Calu3 (cell line): ENCODE data around the gene PIK3AP1. TPM values are rescaled to one million over a fixed set of nuclear protein-coding genes. Genes with fewer than 3 reads are reported as not detected.
"Not testable (repeated sequence)": the region's sequence is repeated elsewhere in the genome, so short reads cannot be mapped to it uniquely, and the experiment has no call there.

Experiments used
- BruUV-seq: library from RNA; stranded (reverse); fragments of 400-500 nt; replicated peaks from 2 replicates; lab custom pipeline; 2021; lab: Mats Ljungman, UMichigan
- CTCF ChIA-PET: fragments of 300-600 bp; sonication (Branson Sonifier 250); formaldehyde crosslinking; loops from one replicate; lab custom pipeline; 2022; ENCODE audit warnings: antibody characterized with exemption; lab: Charles Lee
- DNase-seq: peaks from one replicate; pipeline ENCODE4 v3.0.0; 2022
- H3K27ac Mint-ChIP-seq: one replicate; pipeline ENCODE4 v1.8.0; 2022; ENCODE audit warnings: mixed read lengths; ENCODE audit not compliant: unreplicated experiment
- H3K27me3 Mint-ChIP-seq: one replicate; pipeline ENCODE4 v1.8.0; 2022; ENCODE audit warnings: mixed read lengths; ENCODE audit not compliant: unreplicated experiment
- H3K36me3 Mint-ChIP-seq: one replicate; pipeline ENCODE4 v1.8.0; 2022; ENCODE audit warnings: mild to moderate bottlenecking, moderate library complexity, mixed read lengths; ENCODE audit not compliant: insufficient read depth, unreplicated experiment
- H3K4me1 Mint-ChIP-seq: one replicate; pipeline ENCODE4 v1.8.0; 2022; ENCODE audit warnings: mild to moderate bottlenecking, low read depth, mixed read lengths; ENCODE audit not compliant: unreplicated experiment
- H3K4me3 Mint-ChIP-seq: one replicate; pipeline ENCODE4 v1.8.0; 2022; ENCODE audit warnings: mild to moderate bottlenecking, low read depth, moderate library complexity, mixed read lengths; ENCODE audit not compliant: unreplicated experiment
- H3K9me3 Mint-ChIP-seq: one replicate; pipeline ENCODE4 v1.8.0; 2022; ENCODE audit warnings: low read depth, mixed read lengths; ENCODE audit not compliant: unreplicated experiment
- CTCF ChIP-seq: fragments of 200-600 bp; IDR thresholded peaks from one replicate; pipeline ENCODE4 v1.8.0; 2022; ENCODE audit warnings: antibody characterized with exemption; ENCODE audit not compliant: unreplicated experiment
- intact Hi-C: fragments of 100-400 bp; cut with micrococcal nuclease; formaldehyde crosslinking; loops from one replicate; pipeline ENCODE4 v1.10.0; 2022; ENCODE audit not compliant: unreplicated experiment
- total RNA-seq: library from RNA; stranded (reverse); gene quantifications from 2 replicates; pipeline ENCODE4 v1.2.3, GENCODE V29; 2022

The PIK3AP1 gene
- total RNA-seq, 1 experiment from 2014 or later = 117 TPM

GRCh38 chr10:96752375-96752774, 32.1 kb upstream of the PIK3AP1 start:
- Mint-ChIP-seq H3K4me3 (no peak overlapping the region), H3K27me3 (no peaks in the 10 kb centered on the region), H3K4me1 (peaks cover 16% of the 10 kb centered on the region), H3K9me3 (no peaks in the 10 kb centered on the region), H3K27ac (no peak overlapping the region), H3K36me3 (no peaks in the 10 kb centered on the region)
- CTCF ChIA-PET = no interaction called here
- BruUV-seq = no TSS peak
- TF ChIP-seq CTCF = no peak
- no peak for DNase-seq
- intact Hi-C loops = no loop called here

GRCh38 chr10:96750316-96750715, 30.0 kb upstream of the PIK3AP1 start:
- peaks cover 16% of the 10 kb centered on the region for H3K4me1 Mint-ChIP-seq
- H3K4me3 Mint-ChIP-seq, H3K27me3 Mint-ChIP-seq, intact Hi-C loops, DNase-seq, H3K9me3 Mint-ChIP-seq, H3K36me3 Mint-ChIP-seq, H3K27ac Mint-ChIP-seq: not testable (repeated sequence)
- TSS peak; percentile 100 for BruUV-seq
- CTCF ChIA-PET = interaction anchor here (0.6 kb wide), 2 partner anchors 86 to 110 kb away, joined by 3 to 6 read pairs; no protein-coding TSS in a partner anchor

- H3K27ac Mint-ChIP-seq = peak overlapping the region; percentile 56
- TF ChIP-seq CTCF = no peak
- H3K4me3 Mint-ChIP-seq = no peak overlapping the region
- peaks cover 24% of the 10 kb centered on the region for H3K4me1 Mint-ChIP-seq
- CTCF ChIA-PET = interaction anchor here (0.7 kb wide), 2 partner anchors 107 to 285 kb away, joined by 3 to 4 read pairs; no protein-coding TSS in a partner anchor
- no TSS peak for BruUV-seq
- intact Hi-C loops = no loop called here
- peak; percentile 47 for DNase-seq
- H3K27me3 Mint-ChIP-seq = no peaks in the 10 kb centered on the region
- no peaks in the 10 kb centered on the region for H3K36me3 Mint-ChIP-seq
- H3K9me3 Mint-ChIP-seq = no peaks in the 10 kb centered on the region
These were observed 27.6 kb upstream of the PIK3AP1 start for GRCh38 chr10:96747734-96748550.

- no peak for DNase-seq
- H3K4me1 Mint-ChIP-seq = peaks cover 24% of the 10 kb centered on the region
- no peaks in the 10 kb centered on the region for H3K27me3 Mint-ChIP-seq
- intact Hi-C loops = no loop called here
- H3K9me3 Mint-ChIP-seq = no peaks in the 10 kb centered on the region
- H3K4me3 Mint-ChIP-seq = no peak overlapping the region
- no peaks in the 10 kb centered on the region for H3K36me3 Mint-ChIP-seq
- TF ChIP-seq CTCF = no peak
- no TSS peak for BruUV-seq
- CTCF ChIA-PET = no interaction called here
- H3K27ac Mint-ChIP-seq = no peak overlapping the region
These were observed 26.2 kb upstream of the PIK3AP1 start for GRCh38 chr10:96746503-96746902.

- intact Hi-C loops = no loop called here
- Mint-ChIP-seq H3K36me3 (no peaks in the 10 kb centered on the region), H3K4me3 (no peak overlapping the region), H3K9me3 (no peaks in the 10 kb centered on the region), H3K4me1 (peaks cover 24% of the 10 kb centered on the region), H3K27ac (peak overlapping the region; percentile 62), H3K27me3 (no peaks in the 10 kb centered on the region)
- CTCF ChIA-PET = no interaction called here
- BruUV-seq = no TSS peak
- TF ChIP-seq CTCF = no peak
- no peak for DNase-seq
These were observed 25.6 kb upstream of the PIK3AP1 start for GRCh38 chr10:96745950-96746349.
